K562 (cell line): Measurements from ENCODE around the gene RPS8. TPM values are rescaled to one million over a fixed set of nuclear protein-coding genes. Genes with fewer than 3 reads are reported as not detected.

Source experiments
- DIDO1 ChIP-seq: fragments of 450-650 bp; IDR thresholded peaks from 2 replicates; pipeline ENCODE4 v1.6.1; 2016; ENCODE audit warnings: low read depth, missing biosample characterization, missing genetic modification characterization
- DMBX1 ChIP-seq: fragments of 250-450 bp; sonication (Bioruptor Pico); IDR thresholded peaks from 2 replicates; pipeline ENCODE4 v1.8.0; 2022; ENCODE audit warnings: inconsistent platforms, mild to moderate bottlenecking, moderate library complexity, borderline replicate concordance
- FOXA3 ChIP-seq, 2 experiments: fragments of 450-650 bp in 1 of 2; sonication (generic) in 1 of 2; formaldehyde crosslinking; IDR thresholded peaks in 1 of 2; conservative IDR thresholded peaks in 1 of 2; 2 replicates each; pipeline versions ENCODE4 v1.4.0 to v1.8.0; 2020 to 2022; ENCODE audit warnings: mild to moderate bottlenecking in 2 of 2, missing genetic modification reagents in 1 of 2
- HMBOX1 ChIP-seq: sonication (generic); IDR thresholded peaks from 2 replicates; pipeline ENCODE4 v1.6.1; 2016
- HMGXB4 ChIP-seq: sonication (generic); formaldehyde crosslinking; IDR thresholded peaks from 2 replicates; pipeline ENCODE4 v1.8.1; 2023; ENCODE audit warnings: mild to moderate bottlenecking, missing genetic modification reagents
- LCOR ChIP-seq: sonication (generic); formaldehyde crosslinking; IDR thresholded peaks from 2 replicates; pipeline ENCODE4 v1.8.0; 2022; ENCODE audit warnings: mild to moderate bottlenecking, missing genetic modification reagents
- MECOM ChIP-seq: fragments of 250-450 bp; sonication (Bioruptor Pico); IDR thresholded peaks from 2 replicates; pipeline ENCODE4 v1.8.0; 2022; ENCODE audit warnings: inconsistent platforms
- MNT ChIP-seq, 2 experiments: fragments of 450-650 bp; conservative IDR thresholded peaks; 2 replicates each; pipeline ENCODE4 v1.6.1; 2017; ENCODE audit warnings: mild to moderate bottlenecking in 2 of 2, moderate library complexity in 2 of 2
- NBN ChIP-seq: fragments of 450-650 bp; IDR thresholded peaks from 2 replicates; pipeline ENCODE4 v1.6.1; 2016; ENCODE audit warnings: low read depth, mild to moderate bottlenecking
- NCOR1 ChIP-seq: fragments of 450-650 bp; IDR thresholded peaks from 2 replicates; pipeline ENCODE4 v1.6.1; 2016; ENCODE audit warnings: mild to moderate bottlenecking, moderate library complexity
- NR2F6 ChIP-seq: fragments of 450-650 bp; formaldehyde crosslinking; IDR thresholded peaks from 2 replicates; pipeline ENCODE4 v1.4.0; 2020; ENCODE audit warnings: mild to moderate bottlenecking
- PHF20 ChIP-seq: fragments of 450-650 bp; IDR thresholded peaks from 2 replicates; pipeline ENCODE4 v1.6.1; 2018; ENCODE audit not compliant: partially characterized antibody
- PHF8 ChIP-seq: fragments of 200-600 bp; sonication (generic); IDR thresholded peaks from 2 replicates; pipeline ENCODE4 v1.6.1; 2012; ENCODE audit warnings: mixed run types, mild to moderate bottlenecking, inconsistent platforms, low read length, moderate library complexity, borderline replicate concordance
- POLR2AphosphoS5 ChIP-seq: IDR thresholded peaks from 2 replicates; pipeline ENCODE4 v1.6.1; 2011; ENCODE audit warnings: mild to moderate bottlenecking, low read depth, low read length, moderate library complexity; ENCODE audit not compliant: control insufficient read depth, insufficient read depth
- PPARD ChIP-seq: fragments of 250-450 bp; sonication (Bioruptor Pico); IDR thresholded peaks from 2 replicates; pipeline ENCODE4 v1.8.0; 2022; ENCODE audit warnings: inconsistent platforms, mild to moderate bottlenecking, moderate library complexity
- PURB ChIP-seq: sonication (generic); formaldehyde crosslinking; IDR thresholded peaks from 2 replicates; pipeline ENCODE4 v1.9.0; 2021; ENCODE audit warnings: low read depth, mild to moderate bottlenecking, missing genetic modification reagents
- SNAPC5 ChIP-seq: fragments of 250-450 bp; sonication (Bioruptor Pico); IDR thresholded peaks from 2 replicates; pipeline ENCODE4 v1.8.0; 2021; ENCODE audit warnings: moderate library complexity, mild to moderate bottlenecking, inconsistent platforms
- TAF15 ChIP-seq: fragments of 200-400 bp; formaldehyde crosslinking; IDR thresholded peaks from 2 replicates; pipeline ENCODE4 v1.6.1; 2017; ENCODE audit warnings: mild to moderate bottlenecking, low read depth, low read length, moderate library complexity
- TFAP4 ChIP-seq: sonication (generic); formaldehyde crosslinking; IDR thresholded peaks from 2 replicates; pipeline ENCODE4 v1.8.0; 2022; ENCODE audit warnings: missing genetic modification reagents, mild to moderate bottlenecking, moderate library complexity, borderline replicate concordance
- ZBTB17 ChIP-seq: fragments of 450-650 bp; formaldehyde crosslinking; IDR thresholded peaks from 2 replicates; pipeline ENCODE4 v1.4.0; 2020; ENCODE audit warnings: mild to moderate bottlenecking
- ZEB2 ChIP-seq: fragments of 450-650 bp; IDR thresholded peaks from 2 replicates; pipeline ENCODE4 v1.6.1; 2016
- ZNF274 ChIP-seq: IDR thresholded peaks from 2 replicates; pipeline ENCODE4 v1.6.1; 2011; ENCODE audit warnings: low read depth, mild to moderate bottlenecking, low read length, moderate library complexity, borderline replicate concordance
- ZNF282 ChIP-seq: sonication (generic); formaldehyde crosslinking; IDR thresholded peaks from 2 replicates; pipeline ENCODE4 v1.8.1; 2023; ENCODE audit warnings: missing genetic modification reagents
- ZNF445 ChIP-seq: fragments of 250-450 bp; sonication (Bioruptor Pico); IDR thresholded peaks from 2 replicates; pipeline ENCODE4 v1.4.0; 2020; ENCODE audit warnings: low read depth, mild to moderate bottlenecking, moderate library complexity
- ZNF583 ChIP-seq: fragments of 250-450 bp; sonication (Bioruptor Pico); IDR thresholded peaks from 2 replicates; pipeline ENCODE4 v1.4.0; 2020
- polyA plus RNA-seq, 8 experiments: library from polyadenylated mRNA; depleted of rRNA in 4 of 8; stranded (reverse) in 5 of 8; unstranded in 3 of 8; fragments of >200 nt; fragmentation: Nextera tagmentation in 2 of 8; fragmentation: Illumina TruSeq in 1 of 8; extraction: Ambion mirVana in 2 of 8; extraction: Trizol in 1 of 8; gene quantifications; 2 replicates each; pipeline versions ENCODE4 v1.2.1 to v1.2.3, GENCODE V29; 2011 to 2014; ENCODE audit warnings: inconsistent platforms in 1 of 8, missing spikeins in 1 of 8
- total RNA-seq, 7 experiments: library from RNA; depleted of rRNA in 6 of 7; stranded (reverse); fragments of >200 nt in 6 of 7; fragmentation: Illumina TruSeq in 2 of 7; extraction: Trizol in 2 of 7; gene quantifications; 2 replicates each; pipeline versions ENCODE4 v1.2.1 to v1.2.3, GENCODE V29; 2011 to 2021; ENCODE audit warnings: low replicate concordance in 1 of 7

The RPS8 gene
- total and polyA plus RNA-seq, 9 of the 15 experiments (the other 6 are each of a cell fraction or from before 2014, with no cell fraction given) = 2,431 to 4,168 (median 3,109) TPM

GRCh38 chr1:44802306-44803061 is 27.1 kb downstream of the RPS8 start (continued):
- TF ChIP-seq MNT (conservative IDR thresholded peaks at IDR 0.05) = no peak
- TF ChIP-seq PPARD = no peak
- no peak for TF ChIP-seq SNAPC5 (CRISPR knock-in tag)
- TF ChIP-seq MECOM = no peak
- no peak for TF ChIP-seq DMBX1 (CRISPR knock-in tag)
- TF ChIP-seq LCOR (CRISPR knock-in tag) = no peak
- no peak for TF ChIP-seq NCOR1
- TF ChIP-seq TAF15 = no peak
- no peak for TF ChIP-seq DIDO1 (tag)
- TF ChIP-seq ZNF274 = no peak
- no peak for TF ChIP-seq PURB
- TF ChIP-seq TFAP4 = peak; percentile 67; the same call in 1 of the 2 replicates
- no peak for TF ChIP-seq NR2F6 (CRISPR knock-in tag)
- TF ChIP-seq PHF20 = no peak
- TF ChIP-seq ZBTB17 (CRISPR knock-in tag) = no peak
- TF ChIP-seq NBN = no peak
- TF ChIP-seq HMGXB4 (CRISPR knock-in tag) = no peak
- no peak for TF ChIP-seq POLR2AphosphoS5
- TF ChIP-seq ZEB2 = no peak
- no peak for TF ChIP-seq FOXA3 (CRISPR knock-in tag; conservative IDR thresholded peaks at IDR 0.05 in 1 of 2, IDR thresholded peaks at IDR 0.05 in 1 of 2)
- TF ChIP-seq PHF8 = no peak
- TF ChIP-seq ZNF583 (CRISPR knock-in tag) = no peak
- TF ChIP-seq HMBOX1 = no peak
- TF ChIP-seq ZNF282 (CRISPR knock-in tag) = no peak
- TF ChIP-seq ZNF445 = no peak
